Measurements from ENCODE around the gene EMILIN2.

The EMILIN2 gene

DNA sequence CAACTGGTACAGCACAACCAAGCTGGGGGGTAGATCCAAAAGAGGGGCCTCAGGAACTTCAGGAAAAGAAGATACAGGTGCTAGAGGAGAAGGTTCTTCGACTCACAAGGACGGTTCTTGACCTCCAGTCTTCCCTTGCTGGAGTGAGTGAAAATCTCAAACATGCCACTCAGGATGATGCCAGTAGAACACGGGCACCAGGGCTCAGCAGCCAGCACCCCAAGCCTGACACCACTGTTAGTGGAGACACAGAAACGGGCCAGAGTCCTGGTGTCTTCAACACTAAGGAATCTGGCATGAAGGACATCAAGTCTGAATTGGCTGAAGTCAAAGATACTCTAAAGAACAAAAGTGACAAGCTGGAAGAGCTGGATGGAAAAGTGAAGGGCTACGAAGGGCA lies 43.8 kb downstream of the EMILIN2 start:
- no peak for TF ChIP-seq CTCF (IDR thresholded peaks at IDR 0.05)
- no peak for TF ChIP-seq ZFX (IDR thresholded peaks at IDR 0.05; ENCODE audit: borderline replicate concordance)
- no peak overlapping the region for H3K27ac ChIP-seq

GRCh38 chr18:2891526-2892431 lies 45.0 kb downstream of the EMILIN2 start:
- TF ChIP-seq ZFX (IDR thresholded peaks at IDR 0.05; ENCODE audit: borderline replicate concordance) (no peak), CTCF (IDR thresholded peaks at IDR 0.05) (no peak)

GRCh38 chr18:2893056-2893455 lies 46.2 kb downstream of the EMILIN2 start:
- TF ChIP-seq ZFX (IDR thresholded peaks at IDR 0.05; ENCODE audit: borderline replicate concordance) (no peak), CTCF (IDR thresholded peaks at IDR 0.05) (no peak)
- no peak overlapping the region for H3K27ac ChIP-seq

More at GRCh38 chr18:2891526-2892431, 45.0 kb downstream of the EMILIN2 start:
- H3K27ac ChIP-seq = no peak overlapping the region

GRCh38 chr18:2893676-2894075 lies 46.9 kb downstream of the EMILIN2 start:
- TF ChIP-seq ZFX (IDR thresholded peaks at IDR 0.05; ENCODE audit: borderline replicate concordance) = no peak
- TF ChIP-seq CTCF (IDR thresholded peaks at IDR 0.05) = no peak
- no peak overlapping the region for H3K27ac ChIP-seq

GRCh38 chr18:2894131-2894840 lies 47.5 kb downstream of the EMILIN2 start:
- TF ChIP-seq CTCF (IDR thresholded peaks at IDR 0.05) = no peak
- no peak for TF ChIP-seq ZFX (IDR thresholded peaks at IDR 0.05; ENCODE audit: borderline replicate concordance)
- no peak overlapping the region for H3K27ac ChIP-seq

GRCh38 chr18:2894841-2895370 lies 48.1 kb downstream of the EMILIN2 start:
- no peak for TF ChIP-seq ZFX (IDR thresholded peaks at IDR 0.05; ENCODE audit: borderline replicate concordance)
- no peak for TF ChIP-seq CTCF (IDR thresholded peaks at IDR 0.05)
- H3K27ac ChIP-seq = no peak overlapping the region

Measured in 22Rv1 (cell line).